A549 (cell line): ENCODE measurements around the gene ANXA9. TPM values are rescaled to one million over a fixed set of nuclear protein-coding genes. Genes with fewer than 3 reads are reported as not detected.

Experiments used
- ATAC-seq, 2 experiments: fragments of 200-7000 bp in 1 of 2; fragments of >200 bp in 1 of 2; cut with Nextera tagmentation in 1 of 2; cut with Tn5 transposase in 1 of 2; 3 replicates each; pipeline versions ENCODE4 v1.8.0 to v1.9.1; 2018 to 2020; ENCODE audit warnings: mild to moderate bottlenecking in 1 of 2, moderate library complexity in 1 of 2
- CTCF ChIA-PET: fragments of 300-600 bp; sonication (Branson Sonifier 250); formaldehyde crosslinking; extraction: SDS; loops from one replicate; lab custom pipeline; 2021; ENCODE audit warnings: antibody characterized with exemption, inconsistent platforms; lab: Yijun Ruan, JAX
- POLR2A ChIA-PET: fragments of 350-600 bp; formaldehyde crosslinking; extraction: SDS; loops from one replicate; lab custom pipeline; 2021; ENCODE audit warnings: antibody characterized with exemption, inconsistent platforms; lab: Yijun Ruan, JAX
- DNase-seq, 2 experiments: peaks; one replicate each; pipeline versions ENCODE4 v3.0.0 to v3.0.0-alpha.2; 2011 to 2016; ENCODE audit warnings: low read depth in 1 of 2, low spot score in 1 of 2
- FAIRE-seq: peaks from 2 replicates; lab custom pipeline; 2011; peaks lifted over from hg19 to GRCh38; lab: Jason Lieb, UNC
- H3K27ac ChIP-seq, 2 experiments: fragments of >200 bp; sonication (Bioruptor Twin); formaldehyde crosslinking; 3 replicates each; pipeline ENCODE4 v1.5.1; 2016 to 2017
- H3K4me1 ChIP-seq: fragments of >200 bp; sonication (Bioruptor Twin); formaldehyde crosslinking; 3 replicates; pipeline ENCODE4 v1.6.1; 2016
- H3K4me2 ChIP-seq: fragments of >200 bp; sonication (Bioruptor Twin); formaldehyde crosslinking; 3 replicates; pipeline ENCODE4 v1.6.1; 2016
- H3K4me3 ChIP-seq: fragments of >200 bp; sonication (Bioruptor Twin); formaldehyde crosslinking; 3 replicates; pipeline ENCODE4 v1.5.1; 2016
- H3K9me3 ChIP-seq: fragments of >200 bp; sonication (Bioruptor Twin); formaldehyde crosslinking; 3 replicates; pipeline ENCODE4 v1.6.1; 2016
- ATOH8 ChIP-seq: fragments of 250-450 bp; sonication (Bioruptor Pico); IDR thresholded peaks from 2 replicates; pipeline ENCODE4 v1.5.0; 2020; ENCODE audit warnings: low read depth, mild to moderate bottlenecking, moderate library complexity
- BHLHE40 ChIP-seq: IDR thresholded peaks from 2 replicates; pipeline ENCODE4 v1.6.1; 2012; ENCODE audit warnings: low read depth, low read length, inconsistent platforms
- CEBPB ChIP-seq, 2 experiments: fragments of >200 bp in 1 of 2; sonication (Bioruptor Twin) in 1 of 2; formaldehyde crosslinking in 1 of 2; IDR thresholded peaks; 2 replicates each; pipeline ENCODE4 v1.6.1; 2012 to 2016
- CHD2 ChIP-seq: fragments of 150-350 bp; IDR thresholded peaks from 2 replicates; pipeline ENCODE4 v1.6.1; 2014; ENCODE audit warnings: low read length; ENCODE audit not compliant: partially characterized antibody
- EHMT2 ChIP-seq: fragments of 200-600 bp; sonication (generic); IDR thresholded peaks from 2 replicates; pipeline ENCODE4 v1.6.1; 2016; ENCODE audit warnings: antibody characterized with exemption, low read depth, mild to moderate bottlenecking, moderate library complexity
- ELK1 ChIP-seq: fragments of 150-350 bp; IDR thresholded peaks from 2 replicates; pipeline ENCODE4 v1.6.1; 2014; ENCODE audit warnings: low read depth, mild to moderate bottlenecking, low read length
- FOSL2 ChIP-seq, 2 experiments: fragments of 450-650 bp in 1 of 2; fragments of >200 bp in 1 of 2; sonication (Bioruptor Twin) in 1 of 2; formaldehyde crosslinking; IDR thresholded peaks; 2 replicates each; pipeline versions ENCODE4 v1.5.0 to v1.6.1; 2016 to 2020; ENCODE audit warnings: mild to moderate bottlenecking in 1 of 2, moderate library complexity in 1 of 2
- HDAC2 ChIP-seq: fragments of 200-600 bp; sonication (generic); IDR thresholded peaks from 2 replicates; pipeline ENCODE4 v1.6.1; 2016
- HOXB5 ChIP-seq: fragments of 250-450 bp; sonication (Bioruptor Pico); IDR thresholded peaks from 2 replicates; pipeline ENCODE4 v1.5.0; 2020; ENCODE audit warnings: mild to moderate bottlenecking, moderate library complexity
- KDM1A ChIP-seq: fragments of 200-600 bp; sonication (generic); IDR thresholded peaks from 2 replicates; pipeline ENCODE4 v1.6.1; 2016; ENCODE audit warnings: low read depth, mild to moderate bottlenecking
- KDM5A ChIP-seq: fragments of 200-600 bp; sonication (generic); IDR thresholded peaks from 2 replicates; pipeline ENCODE4 v1.6.1; 2016; ENCODE audit warnings: antibody characterized with exemption, mild to moderate bottlenecking
- MAZ ChIP-seq: fragments of 150-350 bp; IDR thresholded peaks from 2 replicates; pipeline ENCODE4 v1.6.1; 2014; ENCODE audit warnings: antibody characterized with exemption, low read depth, low read length, borderline replicate concordance
- NFE2L2 ChIP-seq: fragments of 150-350 bp; conservative IDR thresholded peaks from 2 replicates; pipeline ENCODE4 v1.6.1; 2014; ENCODE audit warnings: low read length
- NPAS2 ChIP-seq: fragments of 250-450 bp; sonication (Bioruptor Pico); IDR thresholded peaks from 2 replicates; pipeline ENCODE4 v1.8.0; 2022; ENCODE audit warnings: mild to moderate bottlenecking, moderate library complexity, borderline replicate concordance
- PHF8 ChIP-seq: fragments of 200-600 bp; sonication (generic); IDR thresholded peaks from 2 replicates; pipeline ENCODE4 v1.6.1; 2016; ENCODE audit warnings: low read depth, mild to moderate bottlenecking, antibody characterized with exemption, moderate library complexity, borderline replicate concordance
- POLR2A ChIP-seq: IDR thresholded peaks from 2 replicates; pipeline ENCODE4 v1.6.1; 2012; ENCODE audit warnings: mild to moderate bottlenecking, low read length
- RARB ChIP-seq: fragments of 250-450 bp; sonication (Bioruptor Pico); IDR thresholded peaks from 2 replicates; pipeline ENCODE4 v1.8.0; 2021; ENCODE audit warnings: mild to moderate bottlenecking, moderate library complexity
- SMC3 ChIP-seq: fragments of >200 bp; sonication (Bioruptor Twin); formaldehyde crosslinking; IDR thresholded peaks from 3 replicates; pipeline ENCODE4 v1.6.1; 2018; ENCODE audit warnings: inconsistent platforms
- TP53 ChIP-seq: fragments of 250-450 bp; sonication (Bioruptor Pico); IDR thresholded peaks from 2 replicates; pipeline ENCODE4 v1.5.0; 2021; ENCODE audit warnings: mild to moderate bottlenecking, moderate library complexity
- ZNF302 ChIP-seq: fragments of 250-450 bp; sonication (Bioruptor Pico); IDR thresholded peaks from 2 replicates; pipeline ENCODE4 v1.9.0; 2021; ENCODE audit warnings: inconsistent platforms, mild to moderate bottlenecking, moderate library complexity
- WGBS: methylation state at CpG from one replicate; pipeline ENCODE4 v1.1.6; 2017; ENCODE audit errors: missing lambda C conversion rate; 5-methylcytosine and 5-hydroxymethylcytosine counted together
- polyA plus RNA-seq, 4 experiments: library from polyadenylated mRNA; depleted of rRNA in 3 of 4; stranded (reverse); fragments of >200 nt; fragmentation: RNase III in 1 of 4; extraction: RNeasy Plus Mini Kit Qiagen cat#74134 plus additional on column Dnase treatment in 1 of 4; gene quantifications; 2 replicates in 3 of 4; 3 replicates in 1 of 4; pipeline ENCODE4 v1.2.3, GENCODE V29; 2011 to 2017
- TF ChIP-seq, protein P1 (sequence below): fragments of >200 bp; sonication (Bioruptor Twin); formaldehyde crosslinking; IDR thresholded peaks from 3 replicates; pipeline ENCODE4 v1.6.1; 2016
- TF ChIP-seq, protein P2 (sequence below): IDR thresholded peaks from 2 replicates; pipeline ENCODE4 v1.6.1; 2012
- TF ChIP-seq, protein P3 (sequence below): IDR thresholded peaks from 2 replicates; pipeline ENCODE4 v1.6.1; 2012
- TF ChIP-seq, protein P4 (sequence below): fragments of >200 bp; sonication (Bioruptor Twin); formaldehyde crosslinking; IDR thresholded peaks from 3 replicates; pipeline ENCODE4 v1.5.1; 2016
- TF ChIP-seq, protein P5 (sequence below): IDR thresholded peaks from 2 replicates; pipeline ENCODE4 v1.6.1; 2012; ENCODE audit warnings: low read depth, borderline replicate concordance

Gene ANXA9
- polyA plus RNA-seq, 2 of the 4 experiments (the other 2 are of a cell fraction): 2.1 to 2.2 TPM

- Histone ChIP-seq H3K9me3 (no peaks in the 10 kb centered on the region), H3K4me2 (no peak overlapping the region), H3K4me3 (no peak overlapping the region), H3K27ac (no peak overlapping the region), H3K4me1 (0 out of 3 replicates have a peak, but pooled peaks cover 4% of the 10 kb centered on the region)
- CTCF ChIA-PET: interaction anchor here (24.0 to 26.8 kb wide), 2 partner anchors 3 to 7 kb away, joined by 586 read pairs; partner anchors contain the start of genes ANXA9, CERS2 and MINDY1
- TF ChIP-seq BHLHE40: no peak
- TF ChIP-seq SMC3: no peak
- TF ChIP-seq ATOH8 (CRISPR knock-in tag): no peak
- TF ChIP-seq KDM5A: no peak
- TF ChIP-seq HDAC2: no peak
- TF ChIP-seq EHMT2: no peak
- no peak for TF ChIP-seq POLR2A
- TF ChIP-seq NPAS2 (CRISPR knock-in tag): no peak
- no peak for TF ChIP-seq ELK1
- TF ChIP-seq ZNF302 (CRISPR knock-in tag): no peak
- no peak for TF ChIP-seq NFE2L2
- TF ChIP-seq, protein P1, sequence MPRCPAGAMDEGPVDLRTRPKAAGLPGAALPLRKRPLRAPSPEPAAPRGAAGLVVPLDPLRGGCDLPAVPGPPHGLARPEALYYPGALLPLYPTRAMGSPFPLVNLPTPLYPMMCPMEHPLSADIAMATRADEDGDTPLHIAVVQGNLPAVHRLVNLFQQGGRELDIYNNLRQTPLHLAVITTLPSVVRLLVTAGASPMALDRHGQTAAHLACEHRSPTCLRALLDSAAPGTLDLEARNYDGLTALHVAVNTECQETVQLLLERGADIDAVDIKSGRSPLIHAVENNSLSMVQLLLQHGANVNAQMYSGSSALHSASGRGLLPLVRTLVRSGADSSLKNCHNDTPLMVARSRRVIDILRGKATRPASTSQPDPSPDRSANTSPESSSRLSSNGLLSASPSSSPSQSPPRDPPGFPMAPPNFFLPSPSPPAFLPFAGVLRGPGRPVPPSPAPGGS: no peak
- TF ChIP-seq TP53 (CRISPR knock-in tag): no peak
- TF ChIP-seq, protein P2, sequence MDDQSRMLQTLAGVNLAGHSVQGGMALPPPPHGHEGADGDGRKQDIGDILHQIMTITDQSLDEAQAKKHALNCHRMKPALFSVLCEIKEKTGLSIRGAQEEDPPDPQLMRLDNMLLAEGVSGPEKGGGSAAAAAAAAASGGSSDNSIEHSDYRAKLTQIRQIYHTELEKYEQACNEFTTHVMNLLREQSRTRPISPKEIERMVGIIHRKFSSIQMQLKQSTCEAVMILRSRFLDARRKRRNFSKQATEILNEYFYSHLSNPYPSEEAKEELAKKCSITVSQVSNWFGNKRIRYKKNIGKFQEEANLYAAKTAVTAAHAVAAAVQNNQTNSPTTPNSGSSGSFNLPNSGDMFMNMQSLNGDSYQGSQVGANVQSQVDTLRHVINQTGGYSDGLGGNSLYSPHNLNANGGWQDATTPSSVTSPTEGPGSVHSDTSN: no peak
- 88% methylated on average over 4 of the region's 4 CpGs for WGBS
- DNase-seq (no peak), ATAC-seq (no peak), FAIRE-seq (no peak)
- POLR2A ChIA-PET: no interaction called here
Observed at GRCh38 chr1:150992626-150993025, 10.5 kb downstream of the ANXA9 start.

- Histone ChIP-seq H3K9me3 (no peaks in the 10 kb centered on the region), H3K4me1 (0 out of 3 replicates have a peak, but pooled peaks cover 4% of the 10 kb centered on the region), H3K27ac (peak overlapping the region in 1 of 2 experiments; percentile 26; a peak in 1 of 6 replicates), H3K4me3 (no peak overlapping the region), H3K4me2 (no peak overlapping the region)
- ATAC-seq (no peak), DNase-seq (no peak), FAIRE-seq (no peak)
- ChIA-PET POLR2A (no interaction called here), CTCF (interaction anchor here (1.1 to 26.8 kb wide), 10 partner anchors 2 to 433 kb away, joined by 3 to 586 read pairs (median 4); partner anchors contain the start of genes ANXA9, CERS2 and MINDY1)
- TF ChIP-seq RARB (CRISPR knock-in tag): no peak
- no peak for TF ChIP-seq PHF8
- TF ChIP-seq FOSL2 (IDR thresholded peaks at IDR 0.05): no peak
- TF ChIP-seq FOSL2 (CRISPR knock-in tag; IDR thresholded peaks at IDR 0.05): no peak
- TF ChIP-seq, protein P3, sequence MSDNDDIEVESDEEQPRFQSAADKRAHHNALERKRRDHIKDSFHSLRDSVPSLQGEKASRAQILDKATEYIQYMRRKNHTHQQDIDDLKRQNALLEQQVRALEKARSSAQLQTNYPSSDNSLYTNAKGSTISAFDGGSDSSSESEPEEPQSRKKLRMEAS: no peak
- no peak for TF ChIP-seq KDM1A
- TF ChIP-seq, protein P4, sequence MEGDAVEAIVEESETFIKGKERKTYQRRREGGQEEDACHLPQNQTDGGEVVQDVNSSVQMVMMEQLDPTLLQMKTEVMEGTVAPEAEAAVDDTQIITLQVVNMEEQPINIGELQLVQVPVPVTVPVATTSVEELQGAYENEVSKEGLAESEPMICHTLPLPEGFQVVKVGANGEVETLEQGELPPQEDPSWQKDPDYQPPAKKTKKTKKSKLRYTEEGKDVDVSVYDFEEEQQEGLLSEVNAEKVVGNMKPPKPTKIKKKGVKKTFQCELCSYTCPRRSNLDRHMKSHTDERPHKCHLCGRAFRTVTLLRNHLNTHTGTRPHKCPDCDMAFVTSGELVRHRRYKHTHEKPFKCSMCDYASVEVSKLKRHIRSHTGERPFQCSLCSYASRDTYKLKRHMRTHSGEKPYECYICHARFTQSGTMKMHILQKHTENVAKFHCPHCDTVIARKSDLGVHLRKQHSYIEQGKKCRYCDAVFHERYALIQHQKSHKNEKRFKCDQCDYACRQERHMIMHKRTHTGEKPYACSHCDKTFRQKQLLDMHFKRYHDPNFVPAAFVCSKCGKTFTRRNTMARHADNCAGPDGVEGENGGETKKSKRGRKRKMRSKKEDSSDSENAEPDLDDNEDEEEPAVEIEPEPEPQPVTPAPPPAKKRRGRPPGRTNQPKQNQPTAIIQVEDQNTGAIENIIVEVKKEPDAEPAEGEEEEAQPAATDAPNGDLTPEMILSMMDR: no peak
- no peak for TF ChIP-seq MAZ
- TF ChIP-seq HOXB5 (CRISPR knock-in tag): no peak
- no peak for TF ChIP-seq CEBPB (IDR thresholded peaks at IDR 0.05)
- TF ChIP-seq CHD2: no peak
- no peak for TF ChIP-seq ELK1
- TF ChIP-seq, protein P5, sequence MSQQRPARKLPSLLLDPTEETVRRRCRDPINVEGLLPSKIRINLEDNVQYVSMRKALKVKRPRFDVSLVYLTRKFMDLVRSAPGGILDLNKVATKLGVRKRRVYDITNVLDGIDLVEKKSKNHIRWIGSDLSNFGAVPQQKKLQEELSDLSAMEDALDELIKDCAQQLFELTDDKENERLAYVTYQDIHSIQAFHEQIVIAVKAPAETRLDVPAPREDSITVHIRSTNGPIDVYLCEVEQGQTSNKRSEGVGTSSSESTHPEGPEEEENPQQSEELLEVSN: no peak
- WGBS: 67% methylated on average over 3 of the region's 3 CpGs
Observed at GRCh38 chr1:150994248-150994647, 12.2 kb downstream of the ANXA9 start.
